ENCODE data around the gene C19orf67.

DNA sequence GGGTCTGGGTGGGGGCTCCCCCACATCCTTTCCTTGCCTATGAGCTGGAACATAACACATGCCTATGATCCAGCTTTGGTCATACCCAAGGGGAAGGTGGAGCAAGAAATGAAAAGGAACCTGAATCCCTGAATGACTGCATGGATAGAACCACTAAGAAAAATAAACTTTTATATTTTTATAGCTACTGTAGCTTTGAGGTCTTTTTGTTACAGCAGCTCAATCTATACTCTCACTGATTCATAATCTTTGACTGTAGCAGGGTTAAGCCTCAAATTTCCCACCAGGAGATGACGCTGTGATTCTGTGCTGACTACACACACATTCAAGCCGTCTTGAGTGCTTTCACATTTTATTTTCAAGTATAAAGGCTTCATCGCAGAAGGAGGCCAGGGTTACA is 32.6 kb downstream of the C19orf67 start:
- no peak for TF ChIP-seq TAF1 (IDR thresholded peaks at IDR 0.05; ENCODE audit: borderline replicate concordance, insufficient read depth, low read length)
- TF ChIP-seq POLR2AphosphoS5 (IDR thresholded peaks at IDR 0.05; ENCODE audit: low read depth, low read length): no peak
- no peak for TF ChIP-seq SIN3A (IDR thresholded peaks at IDR 0.05; ENCODE audit: borderline replicate concordance, insufficient read depth, low read length)
